SKM-1 (cell line): ENCODE results near the gene ARL5C.
A peak's percentile ranks its signal among the peaks of the same experiment; 100 is the strongest.

Experiments
- DNase-seq: peaks from one replicate; lab custom pipeline; 2025; ENCODE audit not compliant: unreplicated experiment; lab: John Stamatoyannopoulos, UW

The ARL5C gene

GRCh38 chr17:39194089-39194984 lies 28.4 kb upstream of the ARL5C start:
- DNase-seq: no peak

GRCh38 chr17:39193346-39193745 lies 27.4 kb upstream of the ARL5C start:
- no peak for DNase-seq

- no peak for DNase-seq
These were observed 26.9 kb upstream of the ARL5C start for GRCh38 chr17:39192901-39193300.

GRCh38 chr17:39191750-39192510 lies 26.0 kb upstream of the ARL5C start:
- no peak for DNase-seq

- no peak for DNase-seq
These were observed 21.3 kb upstream of the ARL5C start for GRCh38 chr17:39187152-39187830.

GRCh38 chr17:39186481-39187002 lies 20.6 kb upstream of the ARL5C start:
- no peak for DNase-seq

GRCh38 chr17:39183720-39184119 lies 17.8 kb upstream of the ARL5C start:
- DNase-seq: no peak

GRCh38 chr17:39183045-39183444 lies 17.1 kb upstream of the ARL5C start:
- DNase-seq: no peak

GRCh38 chr17:39181303-39181702 lies 15.3 kb upstream of the ARL5C start:
- DNase-seq: no peak

- no peak for DNase-seq
These were observed 12.6 kb upstream of the ARL5C start for GRCh38 chr17:39178536-39178935.

- no peak for DNase-seq
These were observed 11.3 kb upstream of the ARL5C start for GRCh38 chr17:39177256-39177655.

GRCh38 chr17:39175695-39176093 lies 9.7 kb upstream of the ARL5C start:
- DNase-seq: no peak

- peak; percentile 74 for DNase-seq
These were observed 9.1 kb upstream of the ARL5C start for GRCh38 chr17:39174920-39175694.

- no peak for DNase-seq
These were observed 7.7 kb upstream of the ARL5C start for GRCh38 chr17:39173526-39174274.

- DNase-seq: no peak
These were observed 7.1 kb upstream of the ARL5C start for GRCh38 chr17:39173080-39173479.

- no peak for DNase-seq
These were observed 6.0 kb upstream of the ARL5C start for GRCh38 chr17:39171933-39172332.

GRCh38 chr17:39170558-39170957 lies 4.6 kb upstream of the ARL5C start:
- DNase-seq: no peak

- no peak for DNase-seq
These were observed 4.1 kb upstream of the ARL5C start for GRCh38 chr17:39170109-39170508.

GRCh38 chr17:39169518-39169917 lies 3.6 kb upstream of the ARL5C start:
- DNase-seq: no peak

GRCh38 chr17:39169101-39169500 lies 3.1 kb upstream of the ARL5C start:
- no peak for DNase-seq
